MM.1S (cell line): ENCODE results near the gene EIF5AL1.
A peak's percentile ranks its signal among the peaks of the same experiment; 100 is the strongest.

Experiments
- DNase-seq: peaks from one replicate; pipeline ENCODE4 v3.0.0-alpha.2; 2015
- H2AFZ ChIP-seq: fragments of 300-600 bp; sonication (generic); 2 replicates; pipeline ENCODE4 v1.6.0; 2016; ENCODE audit warnings: antibody characterized with exemption, low read length
- H3F3A ChIP-seq: fragments of 300-600 bp; sonication (generic); 2 replicates; pipeline ENCODE4 v1.6.1; 2016; ENCODE audit warnings: mild to moderate bottlenecking, antibody characterized with exemption, low read length, moderate library complexity, mixed read lengths; ENCODE audit not compliant: insufficient read depth
- H3K27ac ChIP-seq: fragments of 300-600 bp; sonication (generic); 2 replicates; pipeline ENCODE4 v1.5.1; 2016; ENCODE audit warnings: mild to moderate bottlenecking, low read length
- H3K27me3 ChIP-seq: fragments of 300-600 bp; sonication (generic); replicated peaks from 2 replicates; pipeline ENCODE4 v1.6.0; 2016; ENCODE audit warnings: low read length; ENCODE audit not compliant: insufficient read depth
- H3K36me3 ChIP-seq: fragments of 300-600 bp; sonication (generic); replicated peaks from 2 replicates; pipeline ENCODE4 v1.6.1; 2016; ENCODE audit warnings: mild to moderate bottlenecking, low read length, mixed read lengths; ENCODE audit not compliant: insufficient read depth
- H3K4me1 ChIP-seq: fragments of 300-600 bp; sonication (generic); 2 replicates; pipeline ENCODE4 v1.6.1; 2016; ENCODE audit warnings: low read length, mixed read lengths
- H3K4me2 ChIP-seq: fragments of 300-600 bp; sonication (generic); 2 replicates; pipeline ENCODE4 v1.6.0; 2016; ENCODE audit warnings: low read depth, low read length
- H3K4me3 ChIP-seq: fragments of 300-600 bp; sonication (generic); 2 replicates; pipeline ENCODE4 v1.5.1; 2016; ENCODE audit warnings: low read length, mixed read lengths
- H3K79me2 ChIP-seq: fragments of 300-600 bp; sonication (generic); 2 replicates; pipeline ENCODE4 v1.6.1; 2016; ENCODE audit warnings: mixed run types, low read length, mixed read lengths
- H3K9ac ChIP-seq: fragments of 300-600 bp; sonication (generic); 2 replicates; pipeline ENCODE4 v1.6.1; 2016; ENCODE audit warnings: low read length, mixed read lengths
- H3K9me2 ChIP-seq: fragments of 300-600 bp; sonication (generic); replicated peaks from 2 replicates; pipeline ENCODE4 v1.6.1; 2016; ENCODE audit warnings: mild to moderate bottlenecking, low read length, mixed read lengths; ENCODE audit not compliant: insufficient read depth
- H3K9me3 ChIP-seq: fragments of 300-600 bp; sonication (generic); replicated peaks from 2 replicates; pipeline ENCODE4 v1.6.1; 2016; ENCODE audit warnings: mild to moderate bottlenecking, low read length, mixed read lengths; ENCODE audit not compliant: insufficient read depth
- H4K20me1 ChIP-seq: fragments of 300-600 bp; sonication (generic); 2 replicates; pipeline ENCODE4 v1.6.1; 2016; ENCODE audit warnings: mild to moderate bottlenecking, low read length, moderate library complexity, mixed read lengths; ENCODE audit not compliant: insufficient read depth
- EZH2 ChIP-seq: fragments of 300-600 bp; sonication (generic); optimal IDR thresholded peaks from 2 replicates; pipeline ENCODE3; 2017; ENCODE audit warnings: low read depth, mild to moderate bottlenecking, antibody characterized with exemption, low read length, mixed read lengths
- EZH2phosphoT487 ChIP-seq: fragments of 300-600 bp; sonication (generic); IDR thresholded peaks from 2 replicates; pipeline ENCODE4 v1.6.1; 2018; ENCODE audit warnings: antibody characterized with exemption, low read length
- TF ChIP-seq, protein P1 (sequence below): fragments of 300-600 bp; sonication (generic); IDR thresholded peaks from 2 replicates; pipeline ENCODE4 v1.5.1; 2016; ENCODE audit warnings: antibody characterized with exemption, low read length, mixed read lengths

The EIF5AL1 gene

DNA sequence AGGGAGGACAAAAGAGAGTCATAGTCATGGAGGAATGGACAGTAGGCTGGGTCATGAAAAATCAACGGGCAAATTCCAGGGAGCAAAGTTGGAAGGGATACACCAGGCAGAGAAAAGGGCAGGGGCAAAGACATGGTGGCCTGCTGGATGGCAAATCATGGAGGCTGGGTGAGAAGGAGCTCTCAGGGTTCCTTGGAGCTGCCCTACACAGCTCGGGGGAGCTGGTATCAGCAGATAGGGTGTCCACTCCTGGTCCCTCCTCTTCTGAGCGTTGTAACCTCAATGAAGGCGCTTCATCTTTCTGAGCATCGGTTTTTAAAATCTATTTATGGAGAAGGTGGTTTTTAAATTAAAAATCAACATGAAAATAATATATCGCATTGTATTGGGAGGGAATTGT, 27.9 kb upstream of the EIF5AL1 start:
- no peak overlapping the region for H3K4me3 ChIP-seq
- H3F3A ChIP-seq, result no peaks in the 10 kb centered on the region
- H3K27ac ChIP-seq, result no peak overlapping the region
- no peaks in the 10 kb centered on the region for H4K20me1 ChIP-seq
- H3K79me2 ChIP-seq, result no peaks in the 10 kb centered on the region
- TF ChIP-seq EZH2, result no peak
- TF ChIP-seq, protein P1, sequence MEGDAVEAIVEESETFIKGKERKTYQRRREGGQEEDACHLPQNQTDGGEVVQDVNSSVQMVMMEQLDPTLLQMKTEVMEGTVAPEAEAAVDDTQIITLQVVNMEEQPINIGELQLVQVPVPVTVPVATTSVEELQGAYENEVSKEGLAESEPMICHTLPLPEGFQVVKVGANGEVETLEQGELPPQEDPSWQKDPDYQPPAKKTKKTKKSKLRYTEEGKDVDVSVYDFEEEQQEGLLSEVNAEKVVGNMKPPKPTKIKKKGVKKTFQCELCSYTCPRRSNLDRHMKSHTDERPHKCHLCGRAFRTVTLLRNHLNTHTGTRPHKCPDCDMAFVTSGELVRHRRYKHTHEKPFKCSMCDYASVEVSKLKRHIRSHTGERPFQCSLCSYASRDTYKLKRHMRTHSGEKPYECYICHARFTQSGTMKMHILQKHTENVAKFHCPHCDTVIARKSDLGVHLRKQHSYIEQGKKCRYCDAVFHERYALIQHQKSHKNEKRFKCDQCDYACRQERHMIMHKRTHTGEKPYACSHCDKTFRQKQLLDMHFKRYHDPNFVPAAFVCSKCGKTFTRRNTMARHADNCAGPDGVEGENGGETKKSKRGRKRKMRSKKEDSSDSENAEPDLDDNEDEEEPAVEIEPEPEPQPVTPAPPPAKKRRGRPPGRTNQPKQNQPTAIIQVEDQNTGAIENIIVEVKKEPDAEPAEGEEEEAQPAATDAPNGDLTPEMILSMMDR, result no peak
- H3K4me2 ChIP-seq, result no peak overlapping the region
- DNase-seq, result no peak
- no peaks in the 10 kb centered on the region for H3K9me3 ChIP-seq
- no peaks in the 10 kb centered on the region for H3K9me2 ChIP-seq
- no peak overlapping the region for H3K9ac ChIP-seq
- H2AFZ ChIP-seq, result no peak overlapping the region
- H3K27me3 ChIP-seq, result no peaks in the 10 kb centered on the region
- no peaks in the 10 kb centered on the region for H3K36me3 ChIP-seq
- H3K4me1 ChIP-seq, result no peaks in the 10 kb centered on the region

DNA sequence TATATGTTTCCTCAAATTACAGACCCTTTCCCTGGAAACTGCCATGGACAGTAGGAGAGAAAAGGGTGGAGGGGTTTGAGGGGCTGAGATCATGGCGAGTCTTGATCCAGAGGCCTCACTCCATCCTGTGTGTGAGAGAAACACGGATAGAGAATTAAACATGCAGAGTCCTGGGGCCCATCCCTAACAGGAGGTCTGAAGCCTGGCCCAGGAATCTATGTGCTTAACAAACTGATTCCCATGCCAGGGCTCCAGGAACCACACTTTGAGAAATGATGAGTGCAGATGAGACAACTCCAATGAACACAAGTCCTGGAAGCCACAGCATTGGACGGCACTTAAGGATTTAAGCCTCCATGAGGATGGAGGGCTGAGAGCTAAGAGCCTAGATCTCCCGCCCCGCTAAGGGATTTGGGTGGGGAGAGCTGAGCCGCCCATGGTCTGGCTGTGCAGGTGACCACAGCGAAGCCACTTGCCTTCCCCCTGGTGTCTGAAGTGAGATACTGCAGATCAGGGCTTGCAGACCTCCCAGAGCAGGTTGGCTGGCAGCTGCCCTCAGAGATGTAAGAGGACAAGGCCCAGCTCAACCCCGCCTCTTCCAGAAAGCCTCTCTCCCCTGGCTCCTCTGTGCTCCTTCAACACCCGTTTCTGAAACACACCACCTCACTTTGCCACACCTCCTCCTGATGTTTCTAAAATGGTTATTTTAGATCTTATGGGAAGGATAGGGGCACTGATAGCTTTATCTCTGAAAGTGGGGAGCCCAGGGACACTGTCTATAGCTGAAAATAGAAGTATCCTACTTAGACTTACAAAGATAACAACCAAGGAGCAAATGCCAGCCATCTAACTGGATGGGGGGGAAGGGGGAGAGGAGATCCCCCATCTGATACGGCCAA, 24.8 kb upstream of the EIF5AL1 start:
- DNase-seq, result peak; percentile 64
- no peak overlapping the region for H2AFZ ChIP-seq

DNA sequence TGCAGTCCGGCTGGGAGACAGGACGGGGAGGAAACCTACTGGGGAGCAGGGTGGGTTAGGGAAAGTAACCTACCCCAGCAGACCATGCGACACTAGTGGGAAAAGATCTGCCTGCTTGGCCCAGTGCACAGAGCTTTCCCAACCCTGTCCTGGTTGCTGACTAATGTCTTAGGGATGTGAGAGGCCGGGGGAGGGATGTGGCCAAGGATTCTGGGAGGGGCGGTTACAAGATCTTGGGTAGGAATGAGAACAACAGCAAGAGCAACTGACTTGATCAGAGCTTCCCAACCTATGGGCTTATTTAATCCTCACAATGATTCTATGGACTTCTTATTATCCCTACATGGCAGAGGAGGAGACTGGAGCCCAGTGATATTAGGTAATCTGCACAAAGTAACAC, 24.0 kb upstream of the EIF5AL1 start:
- H3K9me2 ChIP-seq, result no peaks in the 10 kb centered on the region
- H3K79me2 ChIP-seq, result no peaks in the 10 kb centered on the region
- DNase-seq, result no peak
- H3K9me3 ChIP-seq, result no peaks in the 10 kb centered on the region
- H2AFZ ChIP-seq, result no peak overlapping the region
- no peaks in the 10 kb centered on the region for H4K20me1 ChIP-seq
- no peaks in the 10 kb centered on the region for H3F3A ChIP-seq
- no peaks in the 10 kb centered on the region for H3K36me3 ChIP-seq
- H3K9ac ChIP-seq, result no peak overlapping the region
- H3K27me3 ChIP-seq, result no peaks in the 10 kb centered on the region
- TF ChIP-seq EZH2 (no peak), EZH2phosphoT487 (no peak)
- TF ChIP-seq, protein P1, result no peak
- no peak overlapping the region for H3K27ac ChIP-seq
- H3K4me2 ChIP-seq, result no peak overlapping the region
- H3K4me3 ChIP-seq, result no peak overlapping the region
- H3K4me1 ChIP-seq, result no peaks in the 10 kb centered on the region

More for the DNA sequence above, 24.8 kb upstream of the EIF5AL1 start:
- no peaks in the 10 kb centered on the region for H3K79me2 ChIP-seq
- TF ChIP-seq EZH2phosphoT487, result no peak
- no peak for TF ChIP-seq EZH2
- TF ChIP-seq, protein P1, result peak; percentile 84
- H3K9ac ChIP-seq, result no peak overlapping the region
- no peaks in the 10 kb centered on the region for H3K9me3 ChIP-seq
- no peaks in the 10 kb centered on the region for H3K9me2 ChIP-seq
- H3F3A ChIP-seq, result no peaks in the 10 kb centered on the region
- no peaks in the 10 kb centered on the region for H3K36me3 ChIP-seq
- no peaks in the 10 kb centered on the region for H3K4me1 ChIP-seq
- 0 out of 2 replicates have a peak overlapping the region, but pooled peaks have one; percentile 32 for H3K4me2 ChIP-seq
- H3K27me3 ChIP-seq, result no peaks in the 10 kb centered on the region
- H4K20me1 ChIP-seq, result no peaks in the 10 kb centered on the region
- H3K4me3 ChIP-seq, result no peak overlapping the region
- H3K27ac ChIP-seq, result no peak overlapping the region
